GM12865 (cell line): ENCODE data around the gene SNRNP70.

ENCODE experiments used
- DNase-seq: peaks from one replicate; pipeline ENCODE4 v3.0.0; 2010; ENCODE audit warnings: low read depth
- H3K4me3 ChIP-seq: 2 replicates; pipeline ENCODE4 v1.5.1; 2011; ENCODE audit warnings: mild to moderate bottlenecking, low read depth, low read length, control low read depth
- CTCF ChIP-seq: IDR thresholded peaks from 2 replicates; pipeline ENCODE4 v1.5.1; 2011; ENCODE audit warnings: low read length, control low read depth, low read depth, inconsistent platforms; ENCODE audit not compliant: insufficient read depth; ENCODE audit errors: missing control alignments

The SNRNP70 gene

GRCh38 chr19:49085868-49086232 is 599 bp downstream of the SNRNP70 start:
- peak overlapping the region; percentile 91 for H3K4me3 ChIP-seq
- DNase-seq = no peak
- no peak for TF ChIP-seq CTCF

GRCh38 chr19:49086296-49086695 is 1.0 kb downstream of the SNRNP70 start:
- no peak for TF ChIP-seq CTCF
- peak overlapping the region; percentile 91 for H3K4me3 ChIP-seq
- DNase-seq = no peak

GRCh38 chr19:49091391-49092038 is 6.3 kb downstream of the SNRNP70 start:
- no peak for DNase-seq
- H3K4me3 ChIP-seq = no peak overlapping the region
- no peak for TF ChIP-seq CTCF

GRCh38 chr19:49092686-49093085 is 7.4 kb downstream of the SNRNP70 start:
- no peak for DNase-seq

GRCh38 chr19:49094505-49095482 is 9.5 kb downstream of the SNRNP70 start:
- no peak for TF ChIP-seq CTCF
- DNase-seq = no peak
- no peak overlapping the region for H3K4me3 ChIP-seq

More at GRCh38 chr19:49092686-49093085, 7.4 kb downstream of the SNRNP70 start:
- H3K4me3 ChIP-seq = no peak overlapping the region
- TF ChIP-seq CTCF = no peak

GRCh38 chr19:49097453-49098288 is 12.4 kb downstream of the SNRNP70 start:
- peak; percentile 96 for TF ChIP-seq CTCF
- DNase-seq = peak; percentile 80
- no peak overlapping the region for H3K4me3 ChIP-seq
